MCF 10A (cell line): ENCODE measurements around the gene RPH3AL. TPM values are rescaled to one million over a fixed set of nuclear protein-coding genes. Genes with fewer than 3 reads are reported as not detected.

Experiments used
- BruUV-seq: library from RNA; stranded (reverse); fragments of 400-500 nt; replicated peaks from 2 replicates; lab custom pipeline; 2021; lab: Mats Ljungman, UMichigan
- CTCF ChIA-PET: fragments of 300-600 bp; sonication (Branson Sonifier 250); formaldehyde crosslinking; extraction: SDS; loops from one replicate; lab custom pipeline; 2021; ENCODE audit warnings: antibody characterized with exemption, inconsistent platforms; lab: Yijun Ruan, JAX
- POLR2A ChIA-PET: fragments of 300-600, 350-650 bp; sonication (Branson Sonifier 250); formaldehyde crosslinking; extraction: SDS; loops from one replicate; lab custom pipeline; 2020; ENCODE audit warnings: antibody characterized with exemption, inconsistent platforms; lab: Yijun Ruan, JAX
- DNase-seq: peaks from one replicate; pipeline ENCODE4 v3.0.0-alpha.2; 2018; ENCODE audit not compliant: unreplicated experiment
- H3K27ac Mint-ChIP-seq: one replicate; pipeline ENCODE4 v1.8.0; 2022; ENCODE audit warnings: mild to moderate bottlenecking, low read depth, mixed read lengths; ENCODE audit not compliant: unreplicated experiment
- H3K27me3 Mint-ChIP-seq: one replicate; pipeline ENCODE4 v1.8.0; 2022; ENCODE audit warnings: mixed read lengths; ENCODE audit not compliant: insufficient read depth, unreplicated experiment
- H3K36me3 Mint-ChIP-seq: one replicate; pipeline ENCODE4 v1.8.0; 2022; ENCODE audit warnings: mild to moderate bottlenecking, moderate library complexity, mixed read lengths; ENCODE audit not compliant: insufficient read depth, unreplicated experiment
- H3K4me1 Mint-ChIP-seq: one replicate; pipeline ENCODE4 v1.8.0; 2022; ENCODE audit warnings: mixed read lengths; ENCODE audit not compliant: insufficient read depth, unreplicated experiment
- H3K4me3 Mint-ChIP-seq: one replicate; pipeline ENCODE4 v1.8.0; 2022; ENCODE audit warnings: mild to moderate bottlenecking, moderate library complexity, mixed read lengths; ENCODE audit not compliant: unreplicated experiment
- H3K9me3 Mint-ChIP-seq: one replicate; pipeline ENCODE4 v1.8.0; 2022; ENCODE audit warnings: mixed read lengths; ENCODE audit not compliant: unreplicated experiment
- CTCF ChIP-seq: fragments of 200-600 bp; IDR thresholded peaks from one replicate; pipeline ENCODE4 v1.8.0; 2022; ENCODE audit warnings: antibody characterized with exemption, mild to moderate bottlenecking; ENCODE audit not compliant: unreplicated experiment
- intact Hi-C: fragments of 100-400 bp; cut with micrococcal nuclease; formaldehyde crosslinking; loops from 2 replicates; pipeline ENCODE4 v1.14.1; 2022
- total RNA-seq: library from RNA; stranded (reverse); gene quantifications from 2 replicates; pipeline ENCODE4 v1.2.3, GENCODE V29; 2022

The RPH3AL gene
- total RNA-seq, 1 experiment from 2014 or later = 0.89 TPM

GRCh38 chr17:332023-332422 lies 20.6 kb downstream of the RPH3AL start:
- H3K4me1 Mint-ChIP-seq = peaks cover 7% of the 10 kb centered on the region

DNA sequence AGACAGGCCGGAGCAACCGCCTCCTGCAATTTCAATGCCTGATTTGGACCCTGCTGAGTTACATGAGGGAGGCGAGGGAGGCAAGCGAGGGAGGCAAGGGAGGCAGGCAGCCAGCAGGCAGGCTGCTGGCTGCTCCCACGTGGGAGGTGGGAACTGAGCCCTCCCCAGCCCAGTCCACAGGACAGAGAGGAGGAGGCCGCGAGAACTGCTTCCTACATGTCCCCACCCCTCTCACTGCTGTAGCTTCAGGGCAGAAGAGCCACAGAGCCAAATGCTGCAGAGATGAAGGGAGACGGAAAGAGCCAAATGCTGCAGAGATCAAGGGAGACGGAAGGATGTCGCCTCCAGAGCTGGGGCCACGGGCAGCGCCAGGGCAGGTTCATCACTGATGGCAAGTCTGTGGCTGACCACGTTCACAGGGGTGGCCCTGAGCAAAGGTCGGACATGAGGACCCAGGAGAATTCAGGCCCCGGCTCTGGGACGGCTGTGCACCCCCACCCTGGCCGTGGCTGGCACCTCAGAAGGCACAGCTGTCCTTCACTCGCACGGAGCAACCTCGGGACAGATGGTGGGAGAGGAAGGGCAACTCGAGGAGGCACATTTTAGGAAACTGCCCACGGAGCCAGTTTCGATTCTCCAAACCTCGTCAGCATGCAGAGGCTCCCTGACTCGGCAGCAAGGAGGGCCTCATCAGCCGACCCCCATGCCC lies 21.5 kb downstream of the RPH3AL start:
- H3K9me3 Mint-ChIP-seq = no peaks in the 10 kb centered on the region
- CTCF ChIA-PET = interaction anchor here (0.6 kb wide), 1 partner anchor 19 kb away, joined by 4 read pairs; no protein-coding TSS in a partner anchor
- DNase-seq = no peak
- no TSS peak for BruUV-seq
- POLR2A ChIA-PET = no interaction called here
- H3K36me3 Mint-ChIP-seq = no peaks in the 10 kb centered on the region
- TF ChIP-seq CTCF = no peak
- intact Hi-C loops = no loop called here
- H3K27me3 Mint-ChIP-seq = peaks cover 21% of the 10 kb centered on the region
- no peaks in the 10 kb centered on the region for H3K4me1 Mint-ChIP-seq
- no peak overlapping the region for H3K27ac Mint-ChIP-seq
- H3K4me3 Mint-ChIP-seq = no peak overlapping the region

More at GRCh38 chr17:332023-332422, 20.6 kb downstream of the RPH3AL start:
- TF ChIP-seq CTCF = no peak
- POLR2A ChIA-PET = no interaction called here
- H3K9me3 Mint-ChIP-seq = no peaks in the 10 kb centered on the region
- CTCF ChIA-PET = interaction anchor here (0.6 kb wide), 1 partner anchor 18 kb away, joined by 4 read pairs; no protein-coding TSS in a partner anchor
- BruUV-seq = no TSS peak
- intact Hi-C loops = no loop called here
- H3K27ac Mint-ChIP-seq = no peak overlapping the region
- no peak overlapping the region for H3K4me3 Mint-ChIP-seq
- H3K36me3 Mint-ChIP-seq = no peaks in the 10 kb centered on the region
- DNase-seq = no peak
- H3K27me3 Mint-ChIP-seq = peaks cover 21% of the 10 kb centered on the region

- H3K9me3 Mint-ChIP-seq = no peaks in the 10 kb centered on the region
- TF ChIP-seq CTCF = no peak
- DNase-seq = no peak
- no TSS peak for BruUV-seq
- POLR2A ChIA-PET = no interaction called here
- no peak overlapping the region for H3K27ac Mint-ChIP-seq
- no peak overlapping the region for H3K4me3 Mint-ChIP-seq
- peaks cover 21% of the 10 kb centered on the region for H3K27me3 Mint-ChIP-seq
- intact Hi-C loops = no loop called here
- CTCF ChIA-PET = no interaction called here
- H3K4me1 Mint-ChIP-seq = no peaks in the 10 kb centered on the region
- no peaks in the 10 kb centered on the region for H3K36me3 Mint-ChIP-seq
These were observed 22.7 kb downstream of the RPH3AL start for GRCh38 chr17:329784-330420.

DNA sequence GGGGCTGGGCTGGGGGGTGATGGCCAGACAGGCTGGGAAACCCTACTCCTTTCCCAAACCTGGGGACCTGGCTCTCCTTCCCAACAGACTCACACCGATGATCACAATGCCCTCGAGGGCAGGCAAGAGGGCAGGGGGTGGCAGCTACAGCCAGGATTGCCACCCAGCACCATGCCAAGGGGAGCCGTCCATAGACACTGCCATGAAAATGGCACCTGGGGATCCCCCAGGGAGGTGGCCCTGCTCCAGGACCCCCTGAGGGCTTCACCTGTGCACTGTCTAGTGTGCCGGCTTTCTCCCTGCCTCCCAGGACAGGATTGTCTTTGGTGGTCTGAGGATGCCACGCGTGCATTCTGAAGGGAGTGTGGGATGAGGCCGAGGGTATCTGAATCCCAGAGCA lies 24.6 kb downstream of the RPH3AL start:
- Mint-ChIP-seq H3K9me3 (no peaks in the 10 kb centered on the region), H3K27ac (no peak overlapping the region), H3K4me1 (no peaks in the 10 kb centered on the region), H3K4me3 (no peak overlapping the region), H3K27me3 (peaks cover 21% of the 10 kb centered on the region), H3K36me3 (no peaks in the 10 kb centered on the region)
- DNase-seq = no peak
- no peak for TF ChIP-seq CTCF
- ChIA-PET CTCF (no interaction called here), POLR2A (no interaction called here)
- intact Hi-C loops = no loop called here
- no TSS peak for BruUV-seq
